Type B pancreatic cell (in vitro differentiated cells): Measurements from ENCODE around the gene ZRANB3. TPM values are rescaled to one million over a fixed set of nuclear protein-coding genes. Genes with fewer than 3 reads are reported as not detected.

ENCODE experiments used
- DNase-seq: peaks from one replicate; pipeline ENCODE4 v3.0.0; 2021; ENCODE audit warnings: mixed read lengths; ENCODE audit not compliant: unreplicated experiment; ENCODE audit errors: extremely low spot score
- H3K27ac Mint-ChIP-seq: 2 replicates; pipeline ENCODE4 v1.8.0; 2021; ENCODE audit warnings: mild to moderate bottlenecking, mixed read lengths
- H3K27me3 Mint-ChIP-seq: 2 replicates; pipeline ENCODE4 v1.8.0; 2021; ENCODE audit warnings: mixed read lengths
- H3K36me3 Mint-ChIP-seq: 2 replicates; pipeline ENCODE4 v1.8.0; 2021; ENCODE audit warnings: mixed read lengths
- H3K4me1 Mint-ChIP-seq: one replicate; pipeline ENCODE4 v1.8.0; 2021; ENCODE audit warnings: mixed read lengths; ENCODE audit not compliant: unreplicated experiment
- H3K4me3 Mint-ChIP-seq: 2 replicates; pipeline ENCODE4 v1.8.0; 2021; ENCODE audit warnings: mild to moderate bottlenecking, mixed read lengths
- H3K9me3 Mint-ChIP-seq: 2 replicates; pipeline ENCODE4 v1.8.0; 2021; ENCODE audit warnings: mixed read lengths
- CTCF ChIP-seq: fragments of 200-600 bp; sonication (generic); conservative IDR thresholded peaks from 2 replicates; pipeline ENCODE4 v1.5.0; 2021; ENCODE audit warnings: antibody characterized with exemption, mild to moderate bottlenecking
- total RNA-seq: library from RNA; stranded (reverse); gene quantifications from 2 replicates; pipeline ENCODE4 v1.2.1, GENCODE V29; 2021; ENCODE audit warnings: low replicate concordance

The ZRANB3 gene
- total RNA-seq, 1 donor from 2014 or later, result 15.8 TPM

GRCh38 chr2:135164431-135164830, 366.6 kb downstream of the ZRANB3 start:
- no peak for TF ChIP-seq CTCF
- no peaks in the 10 kb centered on the region for H3K27me3 Mint-ChIP-seq
- no peak for DNase-seq
- peaks cover 30% of the 10 kb centered on the region for H3K36me3 Mint-ChIP-seq
- no peaks in the 10 kb centered on the region for H3K9me3 Mint-ChIP-seq
- H3K4me3 Mint-ChIP-seq, result no peak overlapping the region
- no peaks in the 10 kb centered on the region for H3K4me1 Mint-ChIP-seq
- H3K27ac Mint-ChIP-seq, result no peak overlapping the region

- DNase-seq, result no peak
- Mint-ChIP-seq H3K9me3 (no peaks in the 10 kb centered on the region), H3K36me3 (peaks cover 25% of the 10 kb centered on the region), H3K4me3 (no peak overlapping the region), H3K27me3 (no peaks in the 10 kb centered on the region), H3K4me1 (no peaks in the 10 kb centered on the region), H3K27ac (no peak overlapping the region)
- no peak for TF ChIP-seq CTCF
These were observed 367.1 kb downstream of the ZRANB3 start for GRCh38 chr2:135163901-135164300.

- Mint-ChIP-seq H3K27ac (no peak overlapping the region), H3K36me3 (peaks cover 24% of the 10 kb centered on the region)
These were observed 367.7 kb downstream of the ZRANB3 start for GRCh38 chr2:135163306-135163705.

GRCh38 chr2:135162786-135163185, 368.2 kb downstream of the ZRANB3 start:
- no peak overlapping the region for H3K4me3 Mint-ChIP-seq
- H3K9me3 Mint-ChIP-seq, result no peaks in the 10 kb centered on the region
- no peak overlapping the region for H3K27ac Mint-ChIP-seq
- peaks cover 24% of the 10 kb centered on the region for H3K36me3 Mint-ChIP-seq
- H3K27me3 Mint-ChIP-seq, result no peaks in the 10 kb centered on the region
- no peaks in the 10 kb centered on the region for H3K4me1 Mint-ChIP-seq
- TF ChIP-seq CTCF, result no peak
- no peak for DNase-seq

More at GRCh38 chr2:135163306-135163705, 367.7 kb downstream of the ZRANB3 start:
- DNase-seq, result no peak
- no peaks in the 10 kb centered on the region for H3K9me3 Mint-ChIP-seq
- H3K4me1 Mint-ChIP-seq, result no peaks in the 10 kb centered on the region
- TF ChIP-seq CTCF, result no peak
- H3K27me3 Mint-ChIP-seq, result no peaks in the 10 kb centered on the region
- no peak overlapping the region for H3K4me3 Mint-ChIP-seq

- Mint-ChIP-seq H3K27me3 (no peaks in the 10 kb centered on the region), H3K4me3 (no peak overlapping the region), H3K27ac (no peak overlapping the region), H3K36me3 (peaks cover 21% of the 10 kb centered on the region), H3K9me3 (no peaks in the 10 kb centered on the region), H3K4me1 (no peaks in the 10 kb centered on the region)
- no peak for DNase-seq
- TF ChIP-seq CTCF, result no peak
These were observed 368.6 kb downstream of the ZRANB3 start for GRCh38 chr2:135162377-135162776.

GRCh38 chr2:135159191-135159590, 371.8 kb downstream of the ZRANB3 start:
- Mint-ChIP-seq H3K4me3 (no peak overlapping the region), H3K27ac (no peak overlapping the region), H3K36me3 (peaks cover 37% of the 10 kb centered on the region), H3K27me3 (no peaks in the 10 kb centered on the region), H3K9me3 (no peaks in the 10 kb centered on the region), H3K4me1 (no peaks in the 10 kb centered on the region)
- TF ChIP-seq CTCF, result no peak
- no peak for DNase-seq
